Endodermal cell (in vitro differentiated cells): Measurements from ENCODE around the gene ZNF341. TPM values are rescaled to one million over a fixed set of nuclear protein-coding genes. Genes with fewer than 3 reads are reported as not detected.

Source experiments
- DNase-seq: peaks from one replicate; pipeline ENCODE4 v3.0.0-alpha.2; 2017
- H3K27ac ChIP-seq: 2 replicates; pipeline ENCODE4 v1.5.1; 2013; ENCODE audit warnings: mild to moderate bottlenecking, low read depth, low read length, moderate library complexity
- H3K27me3 ChIP-seq: 2 replicates; pipeline ENCODE4 v1.6.1; 2013; ENCODE audit warnings: mild to moderate bottlenecking, low read length, moderate library complexity; ENCODE audit not compliant: insufficient read depth, control insufficient read depth, poor library complexity, severe bottlenecking
- H3K36me3 ChIP-seq: 2 replicates; pipeline ENCODE4 v1.7.0; 2013; ENCODE audit warnings: mild to moderate bottlenecking, low read length, moderate library complexity; ENCODE audit not compliant: control insufficient read depth, insufficient read depth
- H3K4me1 ChIP-seq: one replicate; pipeline ENCODE4 v1.7.0; 2013; ENCODE audit warnings: low read length; ENCODE audit not compliant: control insufficient read depth, insufficient read depth
- H3K4me3 ChIP-seq: 2 replicates; pipeline ENCODE4 v1.5.1; 2013; ENCODE audit warnings: mild to moderate bottlenecking, low read length, moderate library complexity
- H3K9ac ChIP-seq: 2 replicates; pipeline ENCODE4 v1.6.1; 2013; ENCODE audit warnings: mild to moderate bottlenecking, low read length, moderate library complexity; ENCODE audit not compliant: poor library complexity, severe bottlenecking; ENCODE audit errors: extremely low read depth
- H3K9me3 ChIP-seq: 2 replicates; pipeline ENCODE4 v1.6.1; 2013; ENCODE audit warnings: mild to moderate bottlenecking, low read length, moderate library complexity; ENCODE audit not compliant: control insufficient read depth
- H3K27ac Mint-ChIP-seq: 2 replicates; pipeline ENCODE4 v1.8.0; 2020; ENCODE audit warnings: mixed read lengths
- H3K27me3 Mint-ChIP-seq: 2 replicates; pipeline ENCODE4 v1.8.0; 2021; ENCODE audit warnings: mild to moderate bottlenecking, mixed read lengths; ENCODE audit not compliant: insufficient read depth
- H3K36me3 Mint-ChIP-seq: 2 replicates; pipeline ENCODE4 v1.8.0; 2020; ENCODE audit warnings: low read depth, mixed read lengths
- H3K4me1 Mint-ChIP-seq: 2 replicates; pipeline ENCODE4 v1.8.0; 2020; ENCODE audit warnings: mixed read lengths
- H3K4me3 Mint-ChIP-seq: 2 replicates; pipeline ENCODE4 v1.8.0; 2020; ENCODE audit warnings: mild to moderate bottlenecking, moderate library complexity, mixed read lengths
- H3K9me3 Mint-ChIP-seq: 2 replicates; pipeline ENCODE4 v1.8.0; 2020; ENCODE audit warnings: mild to moderate bottlenecking, mixed read lengths
- CTCF ChIP-seq: fragments of 200-600 bp; sonication (generic); conservative IDR thresholded peaks from 2 replicates; pipeline ENCODE4 v1.5.0; 2021; ENCODE audit warnings: antibody characterized with exemption, mild to moderate bottlenecking
- WGBS, 2 experiments: methylation state at CpG; one replicate each; pipeline versions ENCODE4 v1.1.5 to v1.1.7; 2013; ENCODE audit warnings: missing lambda C conversion rate in 2 of 2, mixed read lengths in 1 of 2; ENCODE audit not compliant: insufficient coverage in 1 of 2, insufficient read length in 1 of 2; 5-methylcytosine and 5-hydroxymethylcytosine counted together
- total RNA-seq, 2 donors: library from RNA; stranded (reverse); fragmentation: NEBNext Ultra II Directional in 1 of 2; extraction: Animal tissue kit (Norgen Biotek cat#: 25700) in 1 of 2; gene quantifications; 2 replicates in 1 of 2; 3 replicates in 1 of 2; pipeline ENCODE4 v1.2.1, GENCODE V29; 2021

ZNF341 gene
- total RNA-seq, 2 donors from 2014 or later: 5.4 to 6.5 TPM

- 60 to 91% methylated on average over 1 to 4 of the region's 4 CpGs for WGBS, 2 experiments
- H3K27ac Mint-ChIP-seq: peak overlapping the region; percentile 56
- Histone ChIP-seq H3K4me1 (peaks cover 38% of the 10 kb centered on the region), H3K27me3 (no peaks in the 10 kb centered on the region), H3K4me3 (no peak overlapping the region), H3K36me3 (peaks cover 3% of the 10 kb centered on the region), H3K27ac (no peak overlapping the region), H3K9ac (no peak overlapping the region), H3K9me3 (no peaks in the 10 kb centered on the region)
- no peak for TF ChIP-seq CTCF
- peaks cover 75% of the 10 kb centered on the region for H3K4me1 Mint-ChIP-seq
- H3K9me3 Mint-ChIP-seq: no peaks in the 10 kb centered on the region
- DNase-seq: no peak
- H3K4me3 Mint-ChIP-seq: no peak overlapping the region
- no peaks in the 10 kb centered on the region for H3K27me3 Mint-ChIP-seq
- peaks cover 13% of the 10 kb centered on the region for H3K36me3 Mint-ChIP-seq
Measured at GRCh38 chr20:33827634-33828325, 96.0 kb downstream of the ZNF341 start.

DNA sequence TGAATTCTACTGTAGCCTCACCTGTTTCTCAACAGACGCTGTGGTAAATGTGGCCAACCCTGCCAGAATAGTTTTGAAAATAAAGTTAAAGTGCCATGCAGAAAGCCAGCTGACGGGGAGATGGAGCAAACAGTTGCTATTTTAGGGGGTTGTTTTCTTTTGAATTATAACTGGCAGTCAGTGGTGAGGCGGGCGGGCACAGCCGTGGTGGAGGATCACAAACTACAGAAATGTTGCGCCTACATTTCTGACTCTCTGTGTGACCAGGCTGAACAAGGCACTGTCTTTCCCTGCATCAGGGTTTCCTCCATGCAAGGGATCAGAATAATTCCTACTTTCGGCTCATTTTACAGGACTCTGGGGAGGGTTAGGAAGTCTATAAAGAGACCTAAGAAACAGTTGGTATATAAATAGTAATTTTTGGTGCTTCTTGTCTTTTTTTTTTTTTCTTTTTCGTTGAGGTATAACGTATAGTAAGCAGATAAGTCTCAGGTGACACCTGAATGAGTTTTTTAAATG is 96.6 kb downstream of the ZNF341 start:
- DNase-seq: no peak
- WGBS, 2 experiments: 91 to 97% methylated on average over 4 to 7 of the region's 9 CpGs
- peaks cover 38% of the 10 kb centered on the region for H3K4me1 ChIP-seq
- peak overlapping the region; percentile 56 for H3K27ac Mint-ChIP-seq
- TF ChIP-seq CTCF: no peak
- H3K27me3 ChIP-seq: no peaks in the 10 kb centered on the region
- no peaks in the 10 kb centered on the region for H3K27me3 Mint-ChIP-seq
- no peak overlapping the region for H3K4me3 ChIP-seq
- peaks cover 3% of the 10 kb centered on the region for H3K36me3 ChIP-seq
- H3K9me3 ChIP-seq: no peaks in the 10 kb centered on the region
- peaks cover 18% of the 10 kb centered on the region for H3K36me3 Mint-ChIP-seq
- H3K4me1 Mint-ChIP-seq: peaks cover 80% of the 10 kb centered on the region
- no peaks in the 10 kb centered on the region for H3K9me3 Mint-ChIP-seq
- H3K9ac ChIP-seq: no peak overlapping the region
- no peak overlapping the region for H3K4me3 Mint-ChIP-seq
- H3K27ac ChIP-seq: no peak overlapping the region

DNA sequence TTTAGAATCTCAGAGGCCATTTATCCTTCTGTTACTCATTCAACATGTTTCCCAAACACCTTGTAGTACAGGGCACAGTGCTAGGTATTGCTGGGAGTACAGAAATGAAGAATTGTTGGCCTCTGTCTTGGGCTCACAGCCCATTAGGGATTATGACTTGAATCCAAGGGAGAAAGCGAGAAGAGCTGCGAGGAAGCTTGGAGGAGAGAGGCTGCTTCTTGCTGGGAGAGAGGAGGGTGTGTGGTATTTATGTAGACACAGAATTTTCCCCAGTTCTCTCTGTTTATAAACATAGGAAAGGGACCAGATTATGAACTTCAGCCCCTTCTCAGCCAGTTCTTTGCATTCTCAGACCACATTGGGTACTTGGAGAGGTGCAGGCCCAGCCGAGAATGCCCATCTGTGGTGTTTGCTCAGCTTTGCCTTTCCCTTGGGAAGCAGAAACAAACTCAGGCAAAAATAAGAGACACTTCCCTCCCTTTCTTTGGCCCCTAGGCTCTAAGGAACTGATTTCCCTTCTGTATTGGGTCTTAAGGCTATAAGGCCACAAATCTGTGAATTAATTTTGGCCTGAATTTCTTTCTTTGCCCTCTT is 97.3 kb downstream of the ZNF341 start:
- H3K9ac ChIP-seq: no peak overlapping the region
- H3K9me3 Mint-ChIP-seq: no peaks in the 10 kb centered on the region
- no peaks in the 10 kb centered on the region for H3K9me3 ChIP-seq
- H3K4me3 ChIP-seq: no peak overlapping the region
- no peaks in the 10 kb centered on the region for H3K27me3 Mint-ChIP-seq
- no peaks in the 10 kb centered on the region for H3K36me3 ChIP-seq
- H3K36me3 Mint-ChIP-seq: peaks cover 22% of the 10 kb centered on the region
- DNase-seq: no peak
- no peak overlapping the region for H3K4me3 Mint-ChIP-seq
- H3K27ac Mint-ChIP-seq: peak overlapping the region; percentile 20
- 86 to 93% methylated on average over 1 to 3 of the region's 3 CpGs for WGBS, 2 experiments
- TF ChIP-seq CTCF: no peak
- H3K4me1 Mint-ChIP-seq: peaks cover 84% of the 10 kb centered on the region
- H3K27me3 ChIP-seq: no peaks in the 10 kb centered on the region
- H3K4me1 ChIP-seq: peaks cover 35% of the 10 kb centered on the region
- H3K27ac ChIP-seq: no peak overlapping the region
